ENCODE measurements around the gene PKD2L1. TPM values are rescaled to one million over a fixed set of nuclear protein-coding genes. Genes with fewer than 3 reads are reported as not detected.
"Not testable (repeated sequence)": the region's sequence is repeated elsewhere in the genome, so short reads cannot be mapped to it uniquely, and the experiment has no call there.

PKD2L1 gene
- polyA plus RNA-seq, 1 donor (not counting 4 experiments of a cell fraction or from before 2014, with no cell fraction given): not detected

GRCh38 chr10:100282907-100283306, 47.1 kb downstream of the PKD2L1 start:
- peaks cover 47% of the 10 kb centered on the region for H3K79me2 ChIP-seq (ENCODE audit: control insufficient read depth, insufficient read depth, low read length)
- FAIRE-seq: no peak

GRCh38 chr10:100276971-100277370, 53.1 kb downstream of the PKD2L1 start:
- H3K4me2 ChIP-seq (ENCODE audit: control insufficient read depth, extremely low read depth, insufficient read depth, low read depth, low read length); DNase-seq (ENCODE audit: low read depth, low spot score); H3K4me3 ChIP-seq (ENCODE audit: control insufficient read depth in 2 of 3, extremely low read depth in 1 of 3, insufficient read depth in 2 of 3, low read depth in 1 of 3, low read length in 3 of 3); H3K79me2 ChIP-seq (ENCODE audit: control insufficient read depth, insufficient read depth, low read length); H3K9me3 ChIP-seq (ENCODE audit: control insufficient read depth, low read depth, low read length); H3K9ac ChIP-seq (ENCODE audit: control insufficient read depth, extremely low read depth, insufficient read depth, low read length); H3K4me1 ChIP-seq (ENCODE audit: control insufficient read depth, extremely low read depth, insufficient read depth, low read length); H2AFZ ChIP-seq (ENCODE audit: control insufficient read depth, low read length); H3K27ac ChIP-seq (ENCODE audit: control insufficient read depth, insufficient read depth, low read length); FAIRE-seq; dilution Hi-C loops (cut with MboI; ENCODE audit: extremely low pct_ligation_motif_present, low sequenced_read_pairs); H3K9me1 ChIP-seq (ENCODE audit: control insufficient read depth, extremely low read depth, insufficient read depth, low read length); H4K20me1 ChIP-seq (ENCODE audit: control insufficient read depth, extremely low read depth, insufficient read depth, low read length); H3K27me3 ChIP-seq (ENCODE audit: control insufficient read depth, extremely low read depth, insufficient read depth, low read length): not testable (repeated sequence)
- H3K36me3 ChIP-seq (ENCODE audit: control insufficient read depth in 2 of 2, extremely low read depth in 1 of 2, insufficient read depth in 2 of 2, low read length in 2 of 2): peaks cover 10 to 17% of the 10 kb centered on the region in 2 experiments

More at GRCh38 chr10:100282907-100283306, 47.1 kb downstream of the PKD2L1 start:
- H4K20me1 ChIP-seq (ENCODE audit: control insufficient read depth, extremely low read depth, insufficient read depth, low read length): no peaks in the 10 kb centered on the region
- H3K9me3 ChIP-seq (ENCODE audit: control insufficient read depth, low read depth, low read length): no peaks in the 10 kb centered on the region
- no peak overlapping the region for H3K9ac ChIP-seq (ENCODE audit: control insufficient read depth, extremely low read depth, insufficient read depth, low read length)
- no peak overlapping the region for H3K4me2 ChIP-seq (ENCODE audit: control insufficient read depth, extremely low read depth, insufficient read depth, low read depth, low read length)
- peaks cover 18% of the 10 kb centered on the region for H3K4me1 ChIP-seq (ENCODE audit: control insufficient read depth, extremely low read depth, insufficient read depth, low read length)
- no peak for DNase-seq (ENCODE audit: low read depth, low spot score)
- TF ChIP-seq EZH2 (IDR thresholded peaks at IDR 0.05; ENCODE audit: low read length) (no peak), CTCF (optimal IDR thresholded peaks at IDR 0.05 in 1 of 3, IDR thresholded peaks at IDR 0.05 in 1 of 3, conservative IDR thresholded peaks at IDR 0.05 in 1 of 3; ENCODE audit: extremely low read depth in 1 of 3, insufficient read depth in 2 of 3, low read length in 3 of 3) (no peak)
- H2AFZ ChIP-seq (ENCODE audit: control insufficient read depth, low read length): no peak overlapping the region
- H3K9me1 ChIP-seq (ENCODE audit: control insufficient read depth, extremely low read depth, insufficient read depth, low read length): no peaks in the 10 kb centered on the region
- H3K36me3 ChIP-seq (ENCODE audit: control insufficient read depth in 2 of 2, extremely low read depth in 1 of 2, insufficient read depth in 2 of 2, low read length in 2 of 2): peaks cover 11 to 18% of the 10 kb centered on the region in 2 experiments
- H3K4me3 ChIP-seq (ENCODE audit: control insufficient read depth in 2 of 3, extremely low read depth in 1 of 3, insufficient read depth in 2 of 3, low read depth in 1 of 3, low read length in 3 of 3): no peak overlapping the region
- H3K27ac ChIP-seq (ENCODE audit: control insufficient read depth, insufficient read depth, low read length): no peak overlapping the region
- dilution Hi-C loops (cut with MboI; ENCODE audit: extremely low pct_ligation_motif_present, low sequenced_read_pairs): no loop called here
- H3K27me3 ChIP-seq (ENCODE audit: control insufficient read depth, extremely low read depth, insufficient read depth, low read length): no peaks in the 10 kb centered on the region

Measured in keratinocyte (primary cell).